Activated gamma-delta T cell (primary cell): ENCODE results near the gene NHS.

Experiments
- DNase-seq: peaks from one replicate; lab custom pipeline; 2025; lab: John Stamatoyannopoulos, UW

NHS gene

GRCh38 chrX:17674601-17675000 is 299.6 kb downstream of the NHS start:
- no peak for DNase-seq

GRCh38 chrX:17679261-17679660 is 304.3 kb downstream of the NHS start:
- DNase-seq: no peak

DNA sequence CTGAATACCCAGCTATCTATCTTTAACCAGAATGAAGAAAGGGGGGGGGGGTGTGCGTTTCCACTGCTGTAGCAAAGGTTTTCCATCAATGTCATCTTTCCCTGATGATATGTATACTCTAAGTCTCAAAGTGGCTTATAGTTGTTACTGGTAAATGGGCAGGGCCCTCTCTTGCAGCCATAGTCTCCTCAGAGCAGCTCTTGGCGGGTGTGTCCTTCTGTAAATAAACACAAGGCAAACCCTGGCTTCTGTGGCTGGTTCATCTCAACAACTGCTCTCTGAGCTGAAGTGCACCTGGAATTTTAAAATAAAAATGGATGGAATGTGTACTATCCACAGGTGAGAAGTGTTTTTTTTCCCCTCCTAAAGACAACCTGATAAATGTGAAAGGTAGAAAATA is 304.8 kb downstream of the NHS start:
- DNase-seq: no peak

GRCh38 chrX:17680732-17681413 is 305.9 kb downstream of the NHS start:
- no peak for DNase-seq

DNA sequence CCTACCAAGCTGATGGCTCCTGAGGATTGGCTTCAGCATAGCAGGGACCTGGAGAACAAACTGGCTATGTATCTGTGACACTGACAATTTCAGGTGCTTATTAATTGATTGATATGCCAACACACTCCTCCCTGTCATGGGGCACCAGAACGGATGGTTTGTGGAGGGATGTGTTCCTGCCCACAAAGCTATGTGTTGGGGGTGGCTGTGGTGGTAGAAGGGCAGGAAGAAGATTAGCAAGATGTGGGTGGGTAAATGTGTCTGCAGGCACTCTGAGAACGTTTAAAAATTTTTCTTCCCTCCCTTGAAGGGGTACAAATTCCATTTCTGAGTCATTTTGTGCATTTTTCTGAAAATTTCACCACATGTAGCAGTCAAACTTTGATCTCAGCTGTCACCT is 307.3 kb downstream of the NHS start:
- no peak for DNase-seq

DNA sequence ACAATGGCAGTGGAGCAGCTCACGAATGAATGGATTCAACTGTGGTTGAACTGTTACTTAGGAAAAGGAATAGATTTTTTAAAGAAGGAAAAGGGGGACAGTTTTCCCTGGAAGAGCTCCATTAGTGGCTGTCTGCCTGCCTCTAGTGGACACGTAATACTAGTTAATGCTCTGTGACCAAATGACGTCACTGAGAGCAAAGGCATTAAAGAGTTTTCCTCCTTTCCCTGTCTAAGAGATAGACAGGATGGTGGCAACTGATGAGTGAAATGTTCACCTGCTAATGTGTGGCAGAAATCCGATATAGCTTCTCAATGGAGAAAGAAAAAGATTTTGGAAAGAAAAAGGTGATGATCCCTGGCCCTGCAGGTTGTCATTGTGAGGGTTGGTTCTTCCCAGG is 310.0 kb downstream of the NHS start:
- no peak for DNase-seq

DNA sequence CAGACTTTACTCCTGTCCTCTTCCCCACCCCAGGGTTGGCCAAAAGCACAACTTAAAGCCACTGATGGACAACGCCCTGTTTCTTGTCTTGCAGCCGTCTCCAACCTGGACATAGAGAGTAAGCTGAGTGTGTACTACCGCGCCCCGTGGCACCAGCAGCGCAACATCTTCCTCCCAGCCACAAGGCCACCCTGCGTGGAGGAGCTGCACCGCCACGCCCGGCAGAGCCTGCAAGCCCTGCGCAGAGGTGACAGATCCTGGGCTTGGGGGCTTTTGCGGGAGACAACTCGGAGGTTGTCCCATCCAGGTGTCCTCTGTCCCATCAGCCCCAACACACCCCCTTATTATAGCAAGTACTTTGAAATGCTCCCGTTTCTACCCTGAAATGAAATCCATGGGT is 312.6 kb downstream of the NHS start:
- no peak for DNase-seq

- DNase-seq: no peak
These were observed 315.0 kb downstream of the NHS start for GRCh38 chrX:17689971-17690409.

GRCh38 chrX:17692709-17693346 is 317.8 kb downstream of the NHS start:
- DNase-seq: no peak

- no peak for DNase-seq
These were observed 322.2 kb downstream of the NHS start for GRCh38 chrX:17697191-17697590.

GRCh38 chrX:17700976-17701375 is 326.0 kb downstream of the NHS start:
- DNase-seq: no peak

DNA sequence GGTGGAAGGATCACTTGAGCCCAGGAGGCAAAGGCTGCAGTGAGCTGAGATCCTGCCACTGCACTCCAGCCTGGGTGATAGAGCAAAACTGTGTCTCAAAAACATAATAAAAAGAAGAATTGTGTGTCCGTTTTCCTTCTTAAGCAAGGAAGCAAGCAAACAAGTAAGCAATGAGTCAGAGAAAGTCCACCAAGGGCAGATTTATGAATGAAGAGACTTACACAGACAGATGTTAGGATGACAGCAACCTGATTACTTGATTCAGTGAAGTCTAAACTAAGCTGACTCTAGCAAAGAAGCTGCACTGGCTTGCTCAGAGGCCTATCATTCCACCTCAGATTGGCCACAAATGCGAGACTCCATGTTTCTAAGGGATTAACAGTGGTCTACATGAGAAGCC is 328.2 kb downstream of the NHS start:
- no peak for DNase-seq

DNA sequence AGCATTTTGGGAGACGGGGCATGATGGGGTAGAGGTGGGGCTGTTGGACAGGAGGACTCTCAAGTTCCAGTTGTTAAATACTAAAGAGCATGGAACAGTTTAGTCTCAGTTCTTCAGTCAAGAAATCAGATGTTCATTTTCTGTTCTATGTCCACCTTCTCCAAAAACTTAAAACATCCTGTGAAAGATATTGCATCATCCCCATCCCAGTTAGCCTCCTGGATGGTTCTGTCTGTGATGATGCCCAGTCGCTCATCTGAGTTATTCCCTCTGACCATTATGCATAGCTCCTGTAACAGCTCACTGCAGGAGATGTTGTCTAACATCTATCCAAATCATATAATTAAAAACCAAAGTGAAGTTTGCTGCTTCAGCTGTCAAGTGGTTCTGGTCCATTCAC is 330.2 kb downstream of the NHS start:
- no peak for DNase-seq

GRCh38 chrX:17706676-17707075 is 331.7 kb downstream of the NHS start:
- no peak for DNase-seq

- no peak for DNase-seq
These were observed 332.7 kb downstream of the NHS start for GRCh38 chrX:17707731-17708130.

DNA sequence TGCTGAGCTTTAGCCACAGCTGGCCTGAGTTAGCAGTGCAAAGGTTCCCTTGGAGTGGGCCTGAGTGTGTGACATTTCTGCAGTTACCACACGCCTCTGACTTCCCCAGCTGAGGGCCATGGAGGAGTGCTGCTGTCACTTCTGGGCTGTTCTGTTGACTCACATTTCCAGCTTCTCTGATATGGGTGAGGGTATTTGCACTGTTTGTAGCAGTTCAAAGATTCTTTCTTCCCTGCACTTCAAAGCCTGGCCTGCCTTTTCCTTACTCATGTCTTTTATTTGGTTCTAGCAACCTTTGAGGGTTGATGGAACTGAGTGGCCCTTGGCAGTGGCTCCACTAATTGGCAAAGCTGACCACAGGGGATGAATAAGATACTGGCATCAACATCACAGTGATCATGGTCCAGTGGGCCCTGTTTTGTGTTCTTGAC is 335.9 kb downstream of the NHS start:
- no peak for DNase-seq

DNA sequence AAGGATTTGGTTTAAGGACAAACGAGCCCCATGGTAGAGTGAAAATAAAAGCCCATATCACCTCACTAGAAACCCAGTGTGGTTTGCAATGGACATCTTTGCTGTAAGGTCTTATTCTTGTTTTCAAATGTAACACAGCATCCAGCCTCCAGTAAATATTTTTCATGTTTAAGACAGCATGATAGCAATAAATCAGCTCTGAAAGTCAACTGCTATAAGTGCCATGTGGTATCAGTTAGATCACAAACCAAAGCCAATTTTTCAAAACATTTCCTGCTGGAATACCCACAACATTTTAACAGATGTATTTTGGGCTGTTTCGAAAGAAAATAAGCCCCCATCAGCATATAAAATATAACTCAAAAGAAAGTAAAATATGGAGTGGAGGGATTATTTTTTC is 338.3 kb downstream of the NHS start:
- DNase-seq: no peak

DNA sequence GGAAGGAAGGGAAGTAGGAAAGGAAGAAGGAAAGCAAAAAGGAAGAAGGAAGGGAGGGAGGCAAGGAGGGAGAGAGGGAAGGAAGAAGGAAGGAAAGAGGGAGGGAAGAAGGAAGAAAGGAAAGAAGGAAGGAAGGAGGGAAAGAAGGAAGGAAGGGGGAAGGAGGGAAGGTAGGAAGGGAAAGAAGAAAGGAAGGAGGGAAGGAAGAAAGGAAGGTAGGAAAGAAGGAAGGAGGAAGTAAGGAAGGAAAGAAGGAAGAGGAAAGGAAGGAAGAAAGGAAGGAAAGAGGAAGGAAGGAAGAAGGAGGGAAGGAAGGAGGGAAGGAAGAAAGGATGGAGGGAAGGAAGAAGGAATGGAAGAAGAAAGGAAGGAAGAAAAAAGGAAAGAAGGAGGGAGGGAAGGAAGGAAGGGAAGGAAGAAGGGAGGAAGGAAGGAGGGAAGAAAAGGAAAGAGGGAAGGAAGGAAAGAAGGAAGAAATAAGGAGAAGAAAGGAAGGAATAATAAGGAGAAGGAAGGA is 343.7 kb downstream of the NHS start:
- no peak for DNase-seq

GRCh38 chrX:17719711-17720110 is 344.7 kb downstream of the NHS start:
- no peak for DNase-seq

DNA sequence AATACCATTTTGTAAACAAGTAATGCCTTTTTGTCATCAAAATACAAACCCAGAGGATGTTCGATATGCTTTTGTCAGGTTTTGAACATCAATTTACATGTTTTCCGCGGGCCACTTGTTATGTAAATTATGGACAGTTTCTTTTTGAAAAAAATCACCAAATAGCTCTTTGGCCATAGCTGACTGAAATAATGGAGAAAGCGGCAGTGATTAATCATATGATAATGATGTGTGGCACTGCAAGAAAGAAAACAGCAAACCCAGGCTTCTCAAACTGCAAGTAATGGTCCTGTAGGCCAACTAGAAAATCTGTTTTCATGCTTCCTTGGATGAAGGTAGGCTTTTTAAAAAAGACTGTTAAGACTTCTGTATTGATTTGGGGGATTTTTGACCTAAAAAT is 346.7 kb downstream of the NHS start:
- no peak for DNase-seq

- no peak for DNase-seq
These were observed 350.2 kb downstream of the NHS start for GRCh38 chrX:17725181-17725580.

- no peak for DNase-seq
These were observed 357.3 kb downstream of the NHS start for GRCh38 chrX:17732138-17732783.

DNA sequence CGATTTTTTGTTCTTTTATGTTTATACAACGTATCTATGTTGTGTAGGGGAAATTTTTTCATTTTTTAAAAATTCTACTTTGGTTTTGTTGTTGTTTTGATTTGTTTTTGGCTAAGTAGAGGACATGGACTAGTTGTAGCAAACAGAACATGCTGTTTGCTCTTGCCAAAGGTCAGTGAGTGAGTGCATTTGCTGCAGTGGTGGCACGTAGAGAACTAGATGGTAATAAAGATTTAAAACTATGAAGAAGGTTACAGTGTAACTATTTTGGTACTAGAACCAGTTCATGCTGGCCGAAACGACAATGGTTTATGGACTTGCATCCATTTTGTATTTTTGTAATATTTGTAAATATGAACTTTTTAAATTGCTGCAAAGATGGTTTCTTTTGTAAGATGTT is 360.4 kb downstream of the NHS start:
- DNase-seq: no peak
